Measurements from ENCODE around the gene CD200R1L. TPM values are rescaled to one million over a fixed set of nuclear protein-coding genes. Genes with fewer than 3 reads are reported as not detected.

The CD200R1L gene
- polyA plus RNA-seq, 1 experiment, result not detected

DNA sequence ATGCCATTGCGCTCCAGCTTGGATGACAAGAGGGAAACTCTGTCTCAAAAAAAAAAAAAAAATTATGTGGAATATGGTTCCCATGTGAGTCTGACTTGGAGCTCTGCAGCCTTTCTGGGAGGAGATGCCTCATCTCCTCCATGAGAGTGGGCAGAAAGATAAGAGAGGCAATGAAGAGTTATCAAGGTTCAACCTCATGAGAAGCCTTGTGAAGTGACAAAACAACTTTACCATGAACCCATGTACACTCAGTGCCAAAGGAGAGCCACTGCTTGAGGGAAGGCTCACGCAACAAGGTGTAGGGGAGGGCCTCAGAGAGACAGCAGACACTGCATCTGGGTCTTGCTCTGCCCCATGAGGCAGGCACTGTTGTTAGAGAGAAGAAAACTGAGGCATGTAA, 75.7 kb downstream of the CD200R1L start:
- no peak overlapping the region for H3K4me3 ChIP-seq (ENCODE audit: low read depth, low read length)
- DNase-seq (ENCODE audit: low read depth), result no peak
- no peaks in the 10 kb centered on the region for H3K36me3 ChIP-seq (ENCODE audit: control insufficient read depth, insufficient read depth, low read length)
- TF ChIP-seq, protein P1, sequence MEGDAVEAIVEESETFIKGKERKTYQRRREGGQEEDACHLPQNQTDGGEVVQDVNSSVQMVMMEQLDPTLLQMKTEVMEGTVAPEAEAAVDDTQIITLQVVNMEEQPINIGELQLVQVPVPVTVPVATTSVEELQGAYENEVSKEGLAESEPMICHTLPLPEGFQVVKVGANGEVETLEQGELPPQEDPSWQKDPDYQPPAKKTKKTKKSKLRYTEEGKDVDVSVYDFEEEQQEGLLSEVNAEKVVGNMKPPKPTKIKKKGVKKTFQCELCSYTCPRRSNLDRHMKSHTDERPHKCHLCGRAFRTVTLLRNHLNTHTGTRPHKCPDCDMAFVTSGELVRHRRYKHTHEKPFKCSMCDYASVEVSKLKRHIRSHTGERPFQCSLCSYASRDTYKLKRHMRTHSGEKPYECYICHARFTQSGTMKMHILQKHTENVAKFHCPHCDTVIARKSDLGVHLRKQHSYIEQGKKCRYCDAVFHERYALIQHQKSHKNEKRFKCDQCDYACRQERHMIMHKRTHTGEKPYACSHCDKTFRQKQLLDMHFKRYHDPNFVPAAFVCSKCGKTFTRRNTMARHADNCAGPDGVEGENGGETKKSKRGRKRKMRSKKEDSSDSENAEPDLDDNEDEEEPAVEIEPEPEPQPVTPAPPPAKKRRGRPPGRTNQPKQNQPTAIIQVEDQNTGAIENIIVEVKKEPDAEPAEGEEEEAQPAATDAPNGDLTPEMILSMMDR (IDR thresholded peaks at IDR 0.05; ENCODE audit: insufficient read depth, low read depth, low read length), result no peak
- POLR2A ChIA-PET, result no interaction called here
- CTCF ChIA-PET, result no interaction called here
- no peaks in the 10 kb centered on the region for H3K27me3 ChIP-seq (ENCODE audit: control insufficient read depth, insufficient read depth, low read length)

GRCh38 chr3:112770032-112770626, 76.5 kb downstream of the CD200R1L start:
- POLR2A ChIA-PET, result no interaction called here
- CTCF ChIA-PET, result interaction anchor here (1.1 kb wide), 1 partner anchor 9 kb away, joined by 3 read pairs; no protein-coding TSS in a partner anchor
- no peaks in the 10 kb centered on the region for H3K27me3 ChIP-seq (ENCODE audit: control insufficient read depth, insufficient read depth, low read length)
- TF ChIP-seq, protein P1 (IDR thresholded peaks at IDR 0.05; ENCODE audit: insufficient read depth, low read depth, low read length), result no peak
- no peaks in the 10 kb centered on the region for H3K36me3 ChIP-seq (ENCODE audit: control insufficient read depth, insufficient read depth, low read length)
- no peak for DNase-seq (ENCODE audit: low read depth)
- no peak overlapping the region for H3K4me3 ChIP-seq (ENCODE audit: low read depth, low read length)

DNA sequence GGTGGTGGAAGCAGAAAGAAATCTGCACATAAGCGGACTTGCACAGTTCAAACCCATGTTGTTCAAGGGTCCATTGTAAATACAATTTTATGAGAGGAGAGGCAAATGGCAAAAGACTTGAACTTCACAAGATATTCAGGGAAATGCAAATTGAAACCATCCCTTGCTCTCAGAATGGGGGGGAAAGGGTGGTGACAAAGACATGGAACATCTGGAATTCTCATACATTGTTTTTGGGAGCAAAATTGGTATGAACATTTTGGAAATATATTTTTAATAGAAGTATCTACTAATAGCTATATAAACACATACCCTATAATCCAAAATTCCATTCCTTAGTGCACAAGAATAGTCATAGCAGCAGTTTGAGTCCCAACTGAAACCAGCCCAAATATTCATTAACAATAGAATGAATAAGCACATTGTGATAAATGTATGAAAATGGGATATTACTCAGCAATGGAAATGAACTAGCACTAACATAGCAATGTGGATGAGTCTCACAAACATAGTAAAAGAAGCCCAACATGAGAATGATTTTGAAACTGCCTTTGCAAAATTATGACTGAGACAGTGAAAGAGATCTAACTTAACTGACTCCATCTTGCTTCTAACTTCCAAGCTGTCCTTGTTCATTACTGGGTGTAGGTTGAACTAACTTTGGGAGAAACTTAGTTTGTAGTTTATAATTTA, 77.2 kb downstream of the CD200R1L start:
- no peak for DNase-seq (ENCODE audit: low read depth)
- no peaks in the 10 kb centered on the region for H3K36me3 ChIP-seq (ENCODE audit: control insufficient read depth, insufficient read depth, low read length)
- TF ChIP-seq, protein P1 (IDR thresholded peaks at IDR 0.05; ENCODE audit: insufficient read depth, low read depth, low read length), result no peak
- H3K27me3 ChIP-seq (ENCODE audit: control insufficient read depth, insufficient read depth, low read length), result no peaks in the 10 kb centered on the region
- no peak overlapping the region for H3K4me3 ChIP-seq (ENCODE audit: low read depth, low read length)
- POLR2A ChIA-PET, result no interaction called here
- CTCF ChIA-PET, result interaction anchor here (1.1 kb wide), 1 partner anchor 8 kb away, joined by 3 read pairs; no protein-coding TSS in a partner anchor

GRCh38 chr3:112767777-112768176, 78.9 kb downstream of the CD200R1L start:
- H3K27me3 ChIP-seq (ENCODE audit: control insufficient read depth, insufficient read depth, low read length), result no peaks in the 10 kb centered on the region
- POLR2A ChIA-PET, result no interaction called here
- TF ChIP-seq, protein P1 (IDR thresholded peaks at IDR 0.05; ENCODE audit: insufficient read depth, low read depth, low read length), result no peak
- no peak for DNase-seq (ENCODE audit: low read depth)
- no peaks in the 10 kb centered on the region for H3K36me3 ChIP-seq (ENCODE audit: control insufficient read depth, insufficient read depth, low read length)
- no peak overlapping the region for H3K4me3 ChIP-seq (ENCODE audit: low read depth, low read length)
- CTCF ChIA-PET, result interaction anchor here (0.7 kb wide), 1 partner anchor 48 kb away, joined by 3 read pairs; no protein-coding TSS in a partner anchor

GRCh38 chr3:112767177-112767576, 79.5 kb downstream of the CD200R1L start:
- Histone ChIP-seq H3K4me3 (ENCODE audit: low read depth, low read length) (no peak overlapping the region), H3K36me3 (ENCODE audit: control insufficient read depth, insufficient read depth, low read length) (no peaks in the 10 kb centered on the region), H3K27me3 (ENCODE audit: control insufficient read depth, insufficient read depth, low read length) (no peaks in the 10 kb centered on the region)
- no peak for DNase-seq (ENCODE audit: low read depth)
- TF ChIP-seq, protein P1 (IDR thresholded peaks at IDR 0.05; ENCODE audit: insufficient read depth, low read depth, low read length), result no peak
- ChIA-PET CTCF (interaction anchor here (0.7 kb wide), 1 partner anchor 49 kb away, joined by 3 read pairs; no protein-coding TSS in a partner anchor), POLR2A (no interaction called here)

Other genes starting within 250 kb of the CD200R1L start
- gene CCDC80, start 205.7 kb downstream of the CD200R1L start, polyA plus RNA-seq (2011; rRNA removed), result 199 and 291 TPM in 2 replicates
- gene CD200R1, start 128.2 kb upstream of the CD200R1L start, polyA plus RNA-seq (2011; rRNA removed), result not detected in 2 replicates
- gene GTPBP8, start 144.1 kb upstream of the CD200R1L start, polyA plus RNA-seq (2011; rRNA removed), result 16.7 and 18.3 TPM in 2 replicates

Measured in BJ (cell line).